A549 (cell line): ENCODE results near the gene NUDCD3. TPM values are rescaled to one million over a fixed set of nuclear protein-coding genes. Genes with fewer than 3 reads are reported as not detected.

ENCODE experiments used
- ATAC-seq, 2 experiments: fragments of 200-7000 bp in 1 of 2; fragments of >200 bp in 1 of 2; cut with Nextera tagmentation in 1 of 2; cut with Tn5 transposase in 1 of 2; 3 replicates each; pipeline versions ENCODE4 v1.8.0 to v1.9.1; 2018 to 2020; ENCODE audit warnings: mild to moderate bottlenecking in 1 of 2, moderate library complexity in 1 of 2
- CTCF ChIA-PET: fragments of 300-600 bp; sonication (Branson Sonifier 250); formaldehyde crosslinking; extraction: SDS; loops from one replicate; lab custom pipeline; 2021; ENCODE audit warnings: antibody characterized with exemption, inconsistent platforms; lab: Yijun Ruan, JAX
- POLR2A ChIA-PET: fragments of 350-600 bp; formaldehyde crosslinking; extraction: SDS; loops from one replicate; lab custom pipeline; 2021; ENCODE audit warnings: antibody characterized with exemption, inconsistent platforms; lab: Yijun Ruan, JAX
- DNase-seq, 2 experiments: peaks; one replicate each; pipeline versions ENCODE4 v3.0.0 to v3.0.0-alpha.2; 2011 to 2016; ENCODE audit warnings: low read depth in 1 of 2, low spot score in 1 of 2
- FAIRE-seq: peaks from 2 replicates; lab custom pipeline; 2011; peaks lifted over from hg19 to GRCh38; lab: Jason Lieb, UNC
- H3K27ac ChIP-seq, 2 experiments: fragments of >200 bp; sonication (Bioruptor Twin); formaldehyde crosslinking; 3 replicates each; pipeline ENCODE4 v1.5.1; 2016 to 2017
- H3K4me1 ChIP-seq: fragments of >200 bp; sonication (Bioruptor Twin); formaldehyde crosslinking; 3 replicates; pipeline ENCODE4 v1.6.1; 2016
- H3K4me2 ChIP-seq: fragments of >200 bp; sonication (Bioruptor Twin); formaldehyde crosslinking; 3 replicates; pipeline ENCODE4 v1.6.1; 2016
- H3K4me3 ChIP-seq: fragments of >200 bp; sonication (Bioruptor Twin); formaldehyde crosslinking; 3 replicates; pipeline ENCODE4 v1.5.1; 2016
- H3K9me3 ChIP-seq: fragments of >200 bp; sonication (Bioruptor Twin); formaldehyde crosslinking; 3 replicates; pipeline ENCODE4 v1.6.1; 2016
- CBX8 ChIP-seq: fragments of 200-600 bp; sonication (generic); IDR thresholded peaks from 2 replicates; pipeline ENCODE4 v1.6.1; 2016
- CEBPB ChIP-seq, 2 experiments: fragments of >200 bp in 1 of 2; sonication (Bioruptor Twin) in 1 of 2; formaldehyde crosslinking in 1 of 2; IDR thresholded peaks; 2 replicates each; pipeline ENCODE4 v1.6.1; 2012 to 2016
- FOSB ChIP-seq: fragments of 250-450 bp; sonication (Bioruptor Pico); IDR thresholded peaks from 2 replicates; pipeline ENCODE4 v1.5.0; 2020; ENCODE audit warnings: mild to moderate bottlenecking, moderate library complexity
- FOSL2 ChIP-seq, 2 experiments: fragments of 450-650 bp in 1 of 2; fragments of >200 bp in 1 of 2; sonication (Bioruptor Twin) in 1 of 2; formaldehyde crosslinking; IDR thresholded peaks; 2 replicates each; pipeline versions ENCODE4 v1.5.0 to v1.6.1; 2016 to 2020; ENCODE audit warnings: mild to moderate bottlenecking in 1 of 2, moderate library complexity in 1 of 2
- FOXS1 ChIP-seq: fragments of 250-450 bp; sonication (Bioruptor Pico); IDR thresholded peaks from 2 replicates; pipeline ENCODE4 v1.5.0; 2020; ENCODE audit warnings: mild to moderate bottlenecking, moderate library complexity
- GATA3 ChIP-seq: IDR thresholded peaks from 2 replicates; pipeline ENCODE4 v1.6.1; 2012; ENCODE audit warnings: borderline replicate concordance
- HMGXB4 ChIP-seq: fragments of 250-450 bp; sonication (Bioruptor Pico); IDR thresholded peaks from 2 replicates; pipeline ENCODE4 v1.5.0; 2021; ENCODE audit warnings: mild to moderate bottlenecking, moderate library complexity, borderline replicate concordance
- HOXB13 ChIP-seq: fragments of 250-450 bp; sonication (Bioruptor Pico); IDR thresholded peaks from 2 replicates; pipeline ENCODE4 v1.5.0; 2020; ENCODE audit warnings: low read depth, mild to moderate bottlenecking, moderate library complexity
- JUNB ChIP-seq: fragments of >200 bp; sonication (Bioruptor Twin); formaldehyde crosslinking; IDR thresholded peaks from 2 replicates; pipeline ENCODE4 v1.6.1; 2016
- PBX3 ChIP-seq: IDR thresholded peaks from 2 replicates; pipeline ENCODE4 v1.6.1; 2012
- PHF8 ChIP-seq: fragments of 200-600 bp; sonication (generic); IDR thresholded peaks from 2 replicates; pipeline ENCODE4 v1.6.1; 2016; ENCODE audit warnings: low read depth, mild to moderate bottlenecking, antibody characterized with exemption, moderate library complexity, borderline replicate concordance
- POLR2A ChIP-seq: IDR thresholded peaks from 2 replicates; pipeline ENCODE4 v1.6.1; 2012; ENCODE audit warnings: mild to moderate bottlenecking, low read length
- RAD21 ChIP-seq, 2 experiments: fragments of >200 bp in 1 of 2; sonication (Bioruptor Twin) in 1 of 2; formaldehyde crosslinking in 1 of 2; IDR thresholded peaks in 1 of 2; conservative IDR thresholded peaks in 1 of 2; 2 replicates in 1 of 2; 3 replicates in 1 of 2; pipeline ENCODE4 v1.6.1; 2012 to 2018; ENCODE audit warnings: inconsistent platforms in 1 of 2
- RFX5 ChIP-seq: fragments of 450-650 bp; IDR thresholded peaks from 2 replicates; pipeline ENCODE4 v1.7.1; 2014; ENCODE audit warnings: antibody characterized with exemption, mild to moderate bottlenecking, moderate library complexity
- RNF2 ChIP-seq: fragments of 200-600 bp; sonication (generic); IDR thresholded peaks from 2 replicates; pipeline ENCODE4 v1.6.1; 2016; ENCODE audit warnings: low read depth, mild to moderate bottlenecking, antibody characterized with exemption, moderate library complexity, borderline replicate concordance
- SMC3 ChIP-seq: fragments of >200 bp; sonication (Bioruptor Twin); formaldehyde crosslinking; IDR thresholded peaks from 3 replicates; pipeline ENCODE4 v1.6.1; 2018; ENCODE audit warnings: inconsistent platforms
- TFCP2L1 ChIP-seq: fragments of 250-450 bp; sonication (Bioruptor Pico); IDR thresholded peaks from 2 replicates; pipeline ENCODE4 v1.5.0; 2021; ENCODE audit warnings: mild to moderate bottlenecking
- ZC3H11A ChIP-seq: fragments of 450-650 bp; IDR thresholded peaks from 2 replicates; pipeline ENCODE4 v1.6.1; 2014; ENCODE audit warnings: antibody characterized with exemption, mild to moderate bottlenecking
- ZSCAN20 ChIP-seq: fragments of 250-450 bp; sonication (Bioruptor Pico); IDR thresholded peaks from 2 replicates; pipeline ENCODE4 v1.8.0; 2022; ENCODE audit warnings: mild to moderate bottlenecking, moderate library complexity
- WGBS: methylation state at CpG from one replicate; pipeline ENCODE4 v1.1.6; 2017; ENCODE audit errors: missing lambda C conversion rate; 5-methylcytosine and 5-hydroxymethylcytosine counted together
- polyA plus RNA-seq, 4 experiments: library from polyadenylated mRNA; depleted of rRNA in 3 of 4; stranded (reverse); fragments of >200 nt; fragmentation: RNase III in 1 of 4; extraction: RNeasy Plus Mini Kit Qiagen cat#74134 plus additional on column Dnase treatment in 1 of 4; gene quantifications; 2 replicates in 3 of 4; 3 replicates in 1 of 4; pipeline ENCODE4 v1.2.3, GENCODE V29; 2011 to 2017
- TF ChIP-seq, protein P1 (sequence below): fragments of >200 bp; sonication (Bioruptor Twin); formaldehyde crosslinking; IDR thresholded peaks from 3 replicates; pipeline ENCODE4 v1.5.1; 2016

Gene NUDCD3
- polyA plus RNA-seq, 2 of the 4 experiments (the other 2 are of a cell fraction) = 44.3 to 66.3 TPM

DNA sequence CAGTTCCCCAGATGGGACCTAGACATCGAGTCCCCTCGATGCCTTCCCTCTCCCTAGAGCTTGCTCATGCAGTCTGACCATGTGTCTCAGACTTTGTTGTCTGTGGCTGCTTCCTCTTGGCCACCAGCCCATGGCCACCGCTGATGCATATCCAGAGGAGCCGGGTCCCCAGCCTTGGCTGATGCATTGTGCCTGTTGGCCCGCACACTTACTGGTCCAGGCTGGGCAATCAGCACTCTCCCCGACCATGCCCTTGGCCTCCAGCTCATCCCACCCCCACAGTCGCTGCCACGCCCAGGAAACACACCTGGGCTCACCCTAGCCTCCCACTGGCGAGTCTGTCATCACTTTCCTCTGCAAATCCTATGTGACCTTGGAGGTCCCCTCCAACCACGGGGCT lies 40.5 kb upstream of the NUDCD3 start (continued):
- TF ChIP-seq PHF8 = no peak

DNA sequence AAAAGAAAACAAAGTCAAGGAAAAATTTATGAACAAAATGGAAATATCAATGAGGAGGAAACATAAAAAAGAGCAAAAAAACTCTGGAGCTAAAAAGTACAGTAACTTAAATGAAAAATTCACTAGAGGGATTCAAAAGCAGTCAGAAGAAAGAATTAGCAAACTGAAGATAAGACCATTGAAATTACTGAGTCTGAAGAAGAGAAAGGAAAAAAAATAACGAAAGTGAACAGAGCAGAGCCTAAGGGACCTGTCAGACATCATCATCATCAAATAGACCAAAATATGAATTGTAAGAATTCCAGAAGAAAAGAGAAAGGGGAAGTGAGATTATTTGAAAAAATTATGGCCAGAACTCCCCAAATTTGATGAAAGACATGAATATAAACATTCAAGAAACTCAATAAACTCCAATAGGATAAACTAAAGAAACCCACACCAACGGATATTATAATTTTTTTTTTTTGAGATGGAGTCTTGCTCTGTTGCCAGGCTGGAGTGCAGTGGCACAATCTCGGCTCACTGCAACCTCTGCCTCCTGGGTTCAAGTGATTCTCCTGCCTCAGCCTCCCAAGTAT lies 34.4 kb upstream of the NUDCD3 start:
- FAIRE-seq = no peak
- no peak overlapping the region for H3K27ac ChIP-seq
- H3K4me3 ChIP-seq = no peak overlapping the region
- ATAC-seq = no peak
- H3K4me1 ChIP-seq = no peaks in the 10 kb centered on the region
- H3K9me3 ChIP-seq = peaks cover 22% of the 10 kb centered on the region
- ChIA-PET POLR2A (no interaction called here), CTCF (interaction anchor here (1.1 kb wide), 1 partner anchor 9 kb away, joined by 4 read pairs; no protein-coding TSS in a partner anchor)
- DNase-seq = no peak
- no peak for TF ChIP-seq HOXB13
- TF ChIP-seq SMC3 = no peak
- no peak for TF ChIP-seq RFX5
- TF ChIP-seq RNF2 = no peak
- TF ChIP-seq ZSCAN20 (CRISPR knock-in tag) = no peak
- TF ChIP-seq GATA3 = no peak
- 1% methylated on average over 3 of the region's 3 CpGs for WGBS
- no peak overlapping the region for H3K4me2 ChIP-seq

DNA sequence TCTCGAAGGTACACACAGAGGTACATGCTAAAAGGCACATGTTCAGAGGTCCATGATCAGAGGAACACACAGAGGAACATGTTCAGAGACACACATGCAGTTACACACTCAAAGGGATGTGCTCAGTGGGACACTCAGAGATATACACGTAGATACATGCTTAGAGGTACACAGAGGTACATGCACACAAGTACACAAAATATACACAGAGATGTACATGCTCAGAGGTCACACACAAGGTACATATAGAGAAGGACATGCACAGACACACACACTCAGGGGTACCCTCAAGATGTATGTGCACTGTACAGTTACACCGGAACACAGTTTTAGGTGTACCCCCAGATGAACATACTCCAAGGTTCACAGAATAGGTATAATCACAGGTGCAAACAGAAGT lies 31.9 kb upstream of the NUDCD3 start:
- Histone ChIP-seq H3K4me2 (no peak overlapping the region), H3K4me1 (no peaks in the 10 kb centered on the region), H3K9me3 (peaks cover 19% of the 10 kb centered on the region), H3K27ac (no peak overlapping the region), H3K4me3 (no peak overlapping the region)
- ATAC-seq = no peak
- 37% methylated on average over 3 of the region's 3 CpGs for WGBS
- no peak for DNase-seq
- TF ChIP-seq HOXB13 (no peak), FOSB (CRISPR knock-in tag) (no peak), PBX3 (no peak), HMGXB4 (CRISPR knock-in tag) (no peak), JUNB (no peak), SMC3 (no peak)
- ChIA-PET POLR2A (no interaction called here), CTCF (interaction anchor here (0.9 to 1.2 kb wide), 3 partner anchors 12 to 282 kb away, joined by 3 to 4 read pairs (median 3); no protein-coding TSS in a partner anchor)
- FAIRE-seq = no peak

DNA sequence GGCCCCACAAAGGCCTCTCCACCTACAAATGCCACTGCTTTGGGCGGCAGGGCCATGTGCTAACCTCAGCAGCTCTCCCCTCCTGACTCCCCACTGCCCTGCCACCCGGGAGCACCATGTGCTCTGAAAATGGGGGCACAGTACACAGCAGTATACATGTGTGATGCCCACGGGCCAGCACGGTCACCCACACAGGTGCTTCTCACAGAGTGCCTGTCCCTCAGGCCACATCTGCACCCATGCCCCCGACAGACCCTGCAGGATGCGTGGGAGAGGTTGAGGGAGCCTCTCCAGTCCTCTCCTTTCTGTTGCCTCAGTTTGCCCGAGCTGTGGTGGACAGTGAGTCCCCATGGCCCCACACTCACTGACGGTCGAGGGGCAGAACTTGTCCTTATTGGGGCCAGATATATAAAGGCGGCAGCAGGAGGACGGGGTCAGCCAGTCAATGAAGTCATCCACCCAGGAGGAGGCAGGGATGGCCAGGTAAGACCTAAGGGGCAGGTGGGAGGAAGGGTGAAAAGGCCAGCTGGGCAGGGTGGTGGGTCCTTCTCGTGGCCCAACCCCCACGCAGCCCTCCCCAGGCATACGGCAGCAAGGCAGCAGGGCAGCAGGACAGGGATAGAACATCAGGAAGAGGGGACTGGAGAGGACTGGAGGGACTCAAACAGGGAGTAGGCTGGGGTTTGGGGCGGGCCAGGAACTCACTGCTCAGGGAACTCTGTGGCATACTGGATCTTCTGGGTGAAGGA lies 31.1 kb upstream of the NUDCD3 start:
- no peaks in the 10 kb centered on the region for H3K4me1 ChIP-seq
- no peak for FAIRE-seq
- CTCF ChIA-PET = interaction anchor here (0.5 to 1.9 kb wide), 2 partner anchors 39 to 44 kb away, joined by 3 to 7 read pairs; no protein-coding TSS in a partner anchor
- TF ChIP-seq CBX8 = no peak
- TF ChIP-seq, all 56 proteins: peak for 0
- no peak for DNase-seq
- Histone ChIP-seq H3K27ac (no peak overlapping the region), H3K9me3 (peaks cover 15% of the 10 kb centered on the region), H3K4me2 (no peak overlapping the region), H3K4me3 (no peak overlapping the region)
- ATAC-seq = peak; percentile 30 to 33; a peak in 1 of 6 replicates
- POLR2A ChIA-PET = no interaction called here
- WGBS = 49% methylated on average over 15 of the region's 15 CpGs

- Histone ChIP-seq H3K27ac (no peak overlapping the region), H3K4me2 (no peak overlapping the region), H3K9me3 (peaks cover 12% of the 10 kb centered on the region), H3K4me1 (no peaks in the 10 kb centered on the region), H3K4me3 (no peak overlapping the region)
- DNase-seq (no peak), FAIRE-seq (no peak), ATAC-seq (peak; percentile 27 to 28; a peak in 1 of 6 replicates)
- WGBS = 79% methylated on average over 5 of the region's 5 CpGs
- ChIA-PET CTCF (interaction anchor here (1.9 kb wide), 1 partner anchor 45 kb away, joined by 7 read pairs; no protein-coding TSS in a partner anchor), POLR2A (no interaction called here)
- no peak for TF ChIP-seq ZC3H11A
- TF ChIP-seq PBX3 = no peak
- no peak for TF ChIP-seq POLR2A
- TF ChIP-seq, protein P1, sequence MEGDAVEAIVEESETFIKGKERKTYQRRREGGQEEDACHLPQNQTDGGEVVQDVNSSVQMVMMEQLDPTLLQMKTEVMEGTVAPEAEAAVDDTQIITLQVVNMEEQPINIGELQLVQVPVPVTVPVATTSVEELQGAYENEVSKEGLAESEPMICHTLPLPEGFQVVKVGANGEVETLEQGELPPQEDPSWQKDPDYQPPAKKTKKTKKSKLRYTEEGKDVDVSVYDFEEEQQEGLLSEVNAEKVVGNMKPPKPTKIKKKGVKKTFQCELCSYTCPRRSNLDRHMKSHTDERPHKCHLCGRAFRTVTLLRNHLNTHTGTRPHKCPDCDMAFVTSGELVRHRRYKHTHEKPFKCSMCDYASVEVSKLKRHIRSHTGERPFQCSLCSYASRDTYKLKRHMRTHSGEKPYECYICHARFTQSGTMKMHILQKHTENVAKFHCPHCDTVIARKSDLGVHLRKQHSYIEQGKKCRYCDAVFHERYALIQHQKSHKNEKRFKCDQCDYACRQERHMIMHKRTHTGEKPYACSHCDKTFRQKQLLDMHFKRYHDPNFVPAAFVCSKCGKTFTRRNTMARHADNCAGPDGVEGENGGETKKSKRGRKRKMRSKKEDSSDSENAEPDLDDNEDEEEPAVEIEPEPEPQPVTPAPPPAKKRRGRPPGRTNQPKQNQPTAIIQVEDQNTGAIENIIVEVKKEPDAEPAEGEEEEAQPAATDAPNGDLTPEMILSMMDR = no peak
- TF ChIP-seq FOXS1 (CRISPR knock-in tag) = no peak
- no peak for TF ChIP-seq RAD21 (conservative IDR thresholded peaks at IDR 0.05 in 1 of 2, IDR thresholded peaks at IDR 0.05 in 1 of 2)
- TF ChIP-seq CEBPB (IDR thresholded peaks at IDR 0.05) = no peak
- TF ChIP-seq TFCP2L1 = no peak
- TF ChIP-seq FOSL2 (IDR thresholded peaks at IDR 0.05) = no peak
- TF ChIP-seq FOSL2 (CRISPR knock-in tag; IDR thresholded peaks at IDR 0.05) = no peak
Measured at GRCh38 chr7:44520574-44520973, 30.1 kb upstream of the NUDCD3 start.
